Heart left ventricle (tissue), 13 donors: Measurements from ENCODE around the gene VAPA.

ENCODE experiments used
- POLR2A ChIP-seq, 2 donors: fragments of 450-650 bp; IDR thresholded peaks; one replicate each; pipeline ENCODE4 v1.6.1; 2017; ENCODE audit warnings: antibody characterized with exemption in 2 of 2, mild to moderate bottlenecking in 2 of 2, moderate library complexity in 2 of 2
- TF ChIP-seq, protein P1 (sequence below), 12 donors: fragments of 200-600 bp; sonication (generic) in 4 of 12; IDR thresholded peaks; one replicate each; pipeline versions ENCODE4 v1.5.0 to v1.8.0; 2018 to 2022; ENCODE audit warnings: antibody characterized with exemption in 12 of 12, mild to moderate bottlenecking in 5 of 12
- donor health status: ischemic (EF 13 %, LVEDD 7.1; RV severe dilation, severe dysfunction).
- donor health status: DM: no; HTN: yes; CAD: no.
- donor health status: DM: no; HTN: no; CAD: no.
- donor health status: ischemic (EF 25% LVEDD 6.9; RV normal size, moderate dysfunction).
- donor health status: ischemic (EF 25% LVEDD 5.7; RV mildly dilated, moderate dysfunction).
- donor health status: ischemic (EF 35%, LVEDD 5.7; RV mildly dilated, moderate dysfunction).
- donor health status: nonischemic (EF 11% LVEDD 7.7; RV severe dilation, severe dysfunction).
- donor health status: DM: yes; HTN: yes; CAD: no.
- donor health status: PGD.
- donor health status: ischemic (EF 29% LVEDD 5.4; RV normal size, mild dysfunction).
- donor health status: nonischemic (EF 23%, LVEDD 6.1; RV moderate dilation, normal function).

DNA sequence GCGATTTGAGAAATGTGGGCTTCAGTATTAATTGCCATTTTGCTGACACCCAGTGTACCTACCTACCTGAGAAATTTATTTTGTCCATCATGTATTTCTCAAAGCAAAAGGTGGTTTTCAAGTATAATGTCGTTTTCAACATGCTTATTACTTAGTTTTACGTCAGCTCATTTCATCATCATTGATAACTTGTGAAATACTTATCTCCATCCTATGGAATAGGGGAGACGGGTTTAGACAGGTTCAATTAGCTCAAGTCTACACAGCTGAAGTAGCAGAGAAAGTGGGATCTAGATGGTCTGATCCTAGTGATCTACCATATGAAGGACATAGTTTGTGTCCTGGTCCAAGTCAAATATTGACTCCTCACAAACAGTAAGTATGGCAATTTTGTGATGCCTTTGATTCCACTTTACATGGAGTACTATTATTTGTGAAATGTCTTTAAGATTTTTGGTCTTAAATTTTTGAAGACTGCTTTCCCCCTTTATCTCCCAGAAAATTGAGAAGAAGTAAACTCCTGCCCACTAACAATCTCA, 45.1 kb downstream of the VAPA start:
- TF ChIP-seq, protein P1, sequence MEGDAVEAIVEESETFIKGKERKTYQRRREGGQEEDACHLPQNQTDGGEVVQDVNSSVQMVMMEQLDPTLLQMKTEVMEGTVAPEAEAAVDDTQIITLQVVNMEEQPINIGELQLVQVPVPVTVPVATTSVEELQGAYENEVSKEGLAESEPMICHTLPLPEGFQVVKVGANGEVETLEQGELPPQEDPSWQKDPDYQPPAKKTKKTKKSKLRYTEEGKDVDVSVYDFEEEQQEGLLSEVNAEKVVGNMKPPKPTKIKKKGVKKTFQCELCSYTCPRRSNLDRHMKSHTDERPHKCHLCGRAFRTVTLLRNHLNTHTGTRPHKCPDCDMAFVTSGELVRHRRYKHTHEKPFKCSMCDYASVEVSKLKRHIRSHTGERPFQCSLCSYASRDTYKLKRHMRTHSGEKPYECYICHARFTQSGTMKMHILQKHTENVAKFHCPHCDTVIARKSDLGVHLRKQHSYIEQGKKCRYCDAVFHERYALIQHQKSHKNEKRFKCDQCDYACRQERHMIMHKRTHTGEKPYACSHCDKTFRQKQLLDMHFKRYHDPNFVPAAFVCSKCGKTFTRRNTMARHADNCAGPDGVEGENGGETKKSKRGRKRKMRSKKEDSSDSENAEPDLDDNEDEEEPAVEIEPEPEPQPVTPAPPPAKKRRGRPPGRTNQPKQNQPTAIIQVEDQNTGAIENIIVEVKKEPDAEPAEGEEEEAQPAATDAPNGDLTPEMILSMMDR (IDR thresholded peaks at IDR 0.05): no peak
- TF ChIP-seq POLR2A (IDR thresholded peaks at IDR 0.05): no peak
